Activated T-helper 17 cell treated with anti-CD3 and anti-CD28 coated beads, Interleukin-2, amount 50 U/mL, for 72 hours (primary cell): ENCODE results near the gene GOSR1. TPM values are rescaled to one million over a fixed set of nuclear protein-coding genes. Genes with fewer than 3 reads are reported as not detected.
"Not testable (repeated sequence)": the region's sequence is repeated elsewhere in the genome, so short reads cannot be mapped to it uniquely, and the experiment has no call there.

Experiments used
- ATAC-seq: fragments of 150-1000 bp; cut with Tn5 transposase; replicated peaks from 2 replicates; pipeline ENCODE4 v1.10.0; 2021; ENCODE audit warnings: mild to moderate bottlenecking, moderate library complexity
- H3K27ac Mint-ChIP-seq: one replicate; pipeline ENCODE4 v1.8.0; 2022; ENCODE audit warnings: mixed read lengths
- H3K27me3 Mint-ChIP-seq: one replicate; pipeline ENCODE4 v1.8.0; 2022; ENCODE audit warnings: mixed read lengths
- H3K36me3 Mint-ChIP-seq: one replicate; pipeline ENCODE4 v1.8.0; 2022; ENCODE audit warnings: low read depth, mild to moderate bottlenecking, mixed read lengths
- H3K4me1 Mint-ChIP-seq: one replicate; pipeline ENCODE4 v1.8.0; 2022; ENCODE audit warnings: mixed read lengths
- H3K4me3 Mint-ChIP-seq: one replicate; pipeline ENCODE4 v1.8.0; 2022; ENCODE audit warnings: mild to moderate bottlenecking, mixed read lengths
- H3K9me3 Mint-ChIP-seq: one replicate; pipeline ENCODE4 v1.8.0; 2022; ENCODE audit warnings: mixed read lengths
- total RNA-seq, 2 donors: library from RNA; stranded (reverse); gene quantifications; one replicate each; pipeline ENCODE4 v1.2.3, GENCODE V29; 2022

GOSR1 gene
- total RNA-seq, 2 donors from 2014 or later, result 42.4 to 45.2 TPM

GRCh38 chr17:30557916-30558685 is 80.9 kb downstream of the GOSR1 start:
- Mint-ChIP-seq H3K9me3 (no peaks in the 10 kb centered on the region), H3K27ac (no peak overlapping the region), H3K36me3 (no peaks in the 10 kb centered on the region), H3K4me3 (no peak overlapping the region), H3K27me3 (peaks cover 3% of the 10 kb centered on the region), H3K4me1 (no peaks in the 10 kb centered on the region)
- ATAC-seq, result no peak

GRCh38 chr17:30558686-30559545 is 81.7 kb downstream of the GOSR1 start:
- no peak overlapping the region for H3K4me3 Mint-ChIP-seq

GRCh38 chr17:30559656-30560055 is 82.4 kb downstream of the GOSR1 start:
- Mint-ChIP-seq H3K4me1 (no peaks in the 10 kb centered on the region), H3K27me3 (peaks cover 3% of the 10 kb centered on the region), H3K4me3 (no peak overlapping the region), H3K9me3 (no peaks in the 10 kb centered on the region), H3K36me3 (no peaks in the 10 kb centered on the region), H3K27ac (no peak overlapping the region)
- ATAC-seq, result no peak

More at GRCh38 chr17:30558686-30559545, 81.7 kb downstream of the GOSR1 start:
- Mint-ChIP-seq H3K27me3 (peaks cover 3% of the 10 kb centered on the region), H3K27ac (no peak overlapping the region), H3K9me3 (no peaks in the 10 kb centered on the region), H3K36me3 (no peaks in the 10 kb centered on the region), H3K4me1 (no peaks in the 10 kb centered on the region)
- ATAC-seq, result no peak

- not testable (repeated sequence) for ATAC-seq, H3K4me3 Mint-ChIP-seq, H3K4me1 Mint-ChIP-seq, H3K27me3 Mint-ChIP-seq, H3K27ac Mint-ChIP-seq, H3K9me3 Mint-ChIP-seq, H3K36me3 Mint-ChIP-seq
Observed at GRCh38 chr17:30560117-30561026, 83.2 kb downstream of the GOSR1 start.

GRCh38 chr17:30561766-30562165 is 84.6 kb downstream of the GOSR1 start:
- not testable (repeated sequence) for H3K36me3 Mint-ChIP-seq, H3K4me3 Mint-ChIP-seq, H3K4me1 Mint-ChIP-seq, ATAC-seq, H3K27me3 Mint-ChIP-seq, H3K9me3 Mint-ChIP-seq, H3K27ac Mint-ChIP-seq

- H3K27me3 Mint-ChIP-seq, H3K4me1 Mint-ChIP-seq, ATAC-seq, H3K36me3 Mint-ChIP-seq, H3K9me3 Mint-ChIP-seq, H3K27ac Mint-ChIP-seq, H3K4me3 Mint-ChIP-seq: not testable (repeated sequence)
Observed at GRCh38 chr17:30563131-30563904, 86.1 kb downstream of the GOSR1 start.

- H3K27me3 Mint-ChIP-seq, H3K4me3 Mint-ChIP-seq, H3K4me1 Mint-ChIP-seq, ATAC-seq, H3K36me3 Mint-ChIP-seq, H3K9me3 Mint-ChIP-seq, H3K27ac Mint-ChIP-seq: not testable (repeated sequence)
Observed at GRCh38 chr17:30563905-30564390, 86.7 kb downstream of the GOSR1 start.

GRCh38 chr17:30564422-30565072 is 87.3 kb downstream of the GOSR1 start:
- not testable (repeated sequence) for H3K27ac Mint-ChIP-seq, ATAC-seq, H3K9me3 Mint-ChIP-seq, H3K27me3 Mint-ChIP-seq, H3K36me3 Mint-ChIP-seq, H3K4me3 Mint-ChIP-seq, H3K4me1 Mint-ChIP-seq

- no peaks in the 10 kb centered on the region for H3K36me3 Mint-ChIP-seq
- ATAC-seq, result no peak
- no peaks in the 10 kb centered on the region for H3K9me3 Mint-ChIP-seq
- H3K4me1 Mint-ChIP-seq, result no peaks in the 10 kb centered on the region
- H3K4me3 Mint-ChIP-seq, result no peak overlapping the region
- H3K27me3 Mint-ChIP-seq, result peaks cover 3% of the 10 kb centered on the region
- no peak overlapping the region for H3K27ac Mint-ChIP-seq
Observed at GRCh38 chr17:30565073-30565935, 88.1 kb downstream of the GOSR1 start.

- not testable (repeated sequence) for H3K27me3 Mint-ChIP-seq, H3K4me1 Mint-ChIP-seq, H3K9me3 Mint-ChIP-seq, ATAC-seq, H3K36me3 Mint-ChIP-seq, H3K4me3 Mint-ChIP-seq, H3K27ac Mint-ChIP-seq
Observed at GRCh38 chr17:30566104-30566503, 88.9 kb downstream of the GOSR1 start.

- H3K4me1 Mint-ChIP-seq, H3K27me3 Mint-ChIP-seq: not testable (repeated sequence)
- ATAC-seq, result peak; percentile 19
Observed at GRCh38 chr17:30566516-30567225, 89.5 kb downstream of the GOSR1 start.

More at GRCh38 chr17:30566516-30567225, 89.5 kb downstream of the GOSR1 start:
- not testable (repeated sequence) for H3K36me3 Mint-ChIP-seq, H3K27ac Mint-ChIP-seq, H3K9me3 Mint-ChIP-seq, H3K4me3 Mint-ChIP-seq
